HG03025 (cell line): ENCODE measurements around the gene RBPJ.
"Not testable (repeated sequence)": the region's sequence is repeated elsewhere in the genome, so short reads cannot be mapped to it uniquely, and the experiment has no call there.

Experiments used
- ATAC-seq: cut with Tn5 transposase; IDR thresholded peaks from one replicate; pipeline ENCODE4 v1.9.1; 2021; ENCODE audit warnings: mild to moderate bottlenecking, moderate library complexity; ENCODE audit not compliant: unreplicated experiment, low FRiP score

RBPJ gene

DNA sequence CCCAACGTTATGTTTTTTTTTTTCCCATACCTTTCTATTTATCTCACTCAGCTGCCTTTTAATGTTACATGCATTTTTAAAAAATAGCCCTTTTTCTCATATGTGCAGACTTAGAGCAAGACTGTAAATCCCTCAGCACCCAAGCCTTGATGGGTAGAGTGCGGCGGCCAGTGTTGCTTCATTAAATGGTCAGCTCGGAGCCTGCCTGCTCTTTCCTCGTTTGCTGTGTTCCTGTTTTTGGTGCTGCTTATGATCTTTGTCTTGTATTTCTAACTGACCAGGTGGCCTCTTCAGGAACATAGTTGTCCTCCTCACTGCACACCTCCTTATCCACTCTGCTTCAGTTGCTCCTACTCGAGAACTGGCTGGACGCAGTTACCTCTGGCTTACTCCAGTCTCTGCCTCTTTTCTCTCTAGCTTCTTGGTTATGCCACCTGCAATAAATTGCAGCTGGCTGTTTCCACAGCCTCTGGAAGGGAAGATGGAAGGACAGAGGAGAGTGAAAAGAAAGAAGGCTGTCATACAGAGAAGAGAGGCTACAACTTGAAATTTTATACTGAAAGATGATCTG is 10.7 kb downstream of the RBPJ start:
- no peak for ATAC-seq

DNA sequence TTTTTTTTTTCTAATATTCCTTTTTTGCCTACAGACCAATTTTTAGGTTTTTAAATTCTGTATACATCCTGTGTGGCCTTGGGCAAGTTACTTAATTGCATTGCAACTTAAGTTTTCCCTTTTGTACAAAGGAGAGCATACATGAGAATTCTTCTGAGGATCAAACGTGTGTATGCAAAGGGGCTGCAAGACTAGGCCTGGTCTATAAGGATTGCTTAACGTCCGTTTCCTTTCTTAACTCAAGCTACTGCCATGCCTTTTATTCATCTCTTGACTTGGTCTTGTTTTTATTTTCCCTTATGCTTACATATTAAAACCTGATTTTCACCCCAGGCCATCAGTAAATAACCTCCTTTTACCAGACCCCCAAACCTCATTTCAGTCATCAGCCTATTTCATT is 13.6 kb downstream of the RBPJ start:
- ATAC-seq = no peak

DNA sequence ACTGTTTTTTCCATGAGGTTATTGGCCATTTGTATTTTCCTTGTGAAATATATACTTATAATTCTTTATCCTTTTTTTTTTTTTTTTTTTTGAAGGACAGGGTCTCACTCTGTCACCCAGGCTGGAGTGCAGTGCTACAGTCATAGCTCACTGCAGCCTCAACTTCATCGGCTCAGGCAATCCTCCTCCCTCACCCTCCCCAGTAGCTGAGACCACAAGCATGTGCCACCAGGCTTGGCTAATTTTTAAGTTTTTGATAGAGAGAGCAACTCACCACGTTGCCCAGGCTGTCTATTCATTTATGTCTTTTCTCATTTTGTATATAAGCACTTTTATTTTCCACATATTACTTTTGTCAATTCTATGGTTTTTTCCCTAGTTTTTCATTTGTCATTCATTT is 16.8 kb downstream of the RBPJ start:
- no peak for ATAC-seq

DNA sequence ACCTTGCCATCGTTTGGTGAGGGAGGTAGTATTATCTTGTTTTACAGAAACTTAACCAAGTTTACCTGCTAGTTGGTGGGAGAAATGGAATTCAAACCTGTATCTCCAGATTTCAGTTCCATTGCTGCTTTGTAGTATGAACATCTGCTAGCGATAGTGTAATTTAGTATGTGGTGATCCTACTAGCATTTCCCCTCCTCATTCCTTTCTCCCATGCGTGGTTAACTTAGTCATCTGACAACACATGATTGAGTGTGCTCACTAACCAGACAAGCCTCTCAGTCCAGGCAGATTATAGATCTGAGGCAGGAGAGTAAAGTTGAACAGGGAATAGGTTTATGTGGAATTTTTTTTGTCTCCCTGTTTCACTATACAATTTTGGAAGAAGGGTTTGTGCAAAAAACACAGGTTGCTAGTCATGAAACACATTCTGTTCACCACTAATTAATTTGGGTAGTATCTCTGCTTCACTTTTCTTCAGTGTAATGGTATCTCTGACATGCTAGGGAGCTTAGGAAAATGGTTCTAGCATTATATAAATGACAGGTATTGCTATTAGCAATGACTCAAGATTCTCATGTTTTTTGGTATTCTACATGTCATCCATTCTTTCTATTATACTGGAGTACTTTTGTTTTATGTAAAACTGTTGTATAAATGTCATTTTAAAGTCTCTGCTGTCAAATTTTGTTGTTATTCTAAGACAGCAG is 21.7 kb downstream of the RBPJ start:
- ATAC-seq = no peak

DNA sequence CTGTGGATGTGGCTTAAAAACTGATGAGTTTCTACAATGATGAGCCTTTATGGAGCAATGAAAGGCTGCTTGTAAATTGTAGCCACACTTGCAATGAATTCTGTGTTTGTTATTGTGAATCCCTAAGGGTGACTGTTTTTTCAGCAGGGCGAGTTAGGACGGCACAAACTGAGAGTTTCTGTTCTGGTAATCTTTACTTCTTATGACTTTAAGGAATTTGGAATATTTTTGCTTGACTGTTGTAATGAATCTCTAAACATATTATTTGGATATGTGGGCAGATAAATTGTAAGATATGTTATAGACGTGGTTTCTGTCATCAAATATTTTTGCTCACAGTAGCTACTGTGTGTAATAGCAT is 22.2 kb downstream of the RBPJ start:
- ATAC-seq = no peak

DNA sequence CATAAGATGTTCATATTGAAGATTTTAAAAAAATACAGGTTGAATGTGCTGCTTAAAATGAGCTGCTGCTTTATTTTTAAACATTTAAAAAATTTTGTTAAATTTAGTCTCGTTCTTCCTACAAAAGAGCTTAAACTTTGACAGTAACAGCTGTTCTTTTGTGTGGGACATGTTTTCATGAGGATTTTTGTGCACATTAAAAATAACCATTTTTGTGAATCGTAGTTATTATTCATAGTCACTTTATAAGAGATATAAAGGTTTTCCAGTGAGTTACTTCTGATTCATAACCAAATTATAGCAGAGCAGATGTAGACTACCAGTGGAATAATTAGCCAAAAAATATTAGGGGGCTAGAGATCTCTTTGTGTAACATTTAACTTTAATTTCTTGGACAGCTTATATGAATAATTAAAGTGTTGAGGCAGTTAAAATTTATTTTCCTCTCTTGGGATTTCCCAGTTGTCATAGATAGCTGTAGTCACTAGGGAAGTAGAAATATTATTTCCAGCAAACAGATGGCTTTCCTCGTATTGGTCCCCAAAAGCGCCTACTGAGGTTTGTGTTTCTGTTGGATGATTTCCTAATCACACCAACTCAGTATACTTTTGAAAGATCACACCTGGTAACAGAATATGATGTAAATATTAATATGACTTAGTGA is 24.2 kb downstream of the RBPJ start:
- no peak for ATAC-seq

DNA sequence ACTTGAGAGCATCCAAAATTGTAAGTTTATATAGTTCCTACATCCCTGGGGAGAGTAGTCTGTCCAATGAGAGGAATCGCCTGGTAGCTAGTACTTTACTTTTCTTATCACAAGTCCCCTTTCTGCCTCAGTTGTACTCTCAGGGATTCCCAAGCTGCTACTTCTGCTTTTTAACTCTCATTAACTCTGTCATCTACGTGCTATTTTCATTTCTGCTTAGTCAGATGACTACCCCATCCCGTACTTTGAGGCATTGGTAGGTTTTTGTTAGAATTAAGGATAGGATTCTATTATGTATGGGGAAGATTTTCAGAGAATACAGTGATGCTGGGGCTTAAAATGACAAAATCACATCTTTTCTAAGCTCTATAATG is 24.7 kb downstream of the RBPJ start:
- ATAC-seq = no peak

DNA sequence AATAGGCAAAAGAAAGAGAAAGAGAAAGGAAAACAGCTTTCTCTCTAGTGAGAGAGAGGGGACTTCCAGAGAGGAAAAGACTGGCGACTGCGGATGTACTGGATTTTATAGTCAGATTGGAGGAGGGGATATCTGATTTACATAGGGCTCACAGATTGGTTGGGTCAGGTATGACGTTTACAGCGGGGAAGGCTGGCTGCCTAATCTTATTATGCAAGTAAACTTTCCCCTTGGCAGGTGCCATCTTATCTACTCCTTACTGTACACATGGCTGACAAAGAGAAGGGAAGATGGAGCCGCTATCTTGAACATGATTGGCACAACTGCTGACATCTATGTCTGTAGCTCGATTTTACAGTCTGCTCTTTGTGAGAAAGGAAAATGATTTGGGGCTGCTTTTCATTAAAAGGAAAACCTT is 25.4 kb downstream of the RBPJ start:
- no peak for ATAC-seq

DNA sequence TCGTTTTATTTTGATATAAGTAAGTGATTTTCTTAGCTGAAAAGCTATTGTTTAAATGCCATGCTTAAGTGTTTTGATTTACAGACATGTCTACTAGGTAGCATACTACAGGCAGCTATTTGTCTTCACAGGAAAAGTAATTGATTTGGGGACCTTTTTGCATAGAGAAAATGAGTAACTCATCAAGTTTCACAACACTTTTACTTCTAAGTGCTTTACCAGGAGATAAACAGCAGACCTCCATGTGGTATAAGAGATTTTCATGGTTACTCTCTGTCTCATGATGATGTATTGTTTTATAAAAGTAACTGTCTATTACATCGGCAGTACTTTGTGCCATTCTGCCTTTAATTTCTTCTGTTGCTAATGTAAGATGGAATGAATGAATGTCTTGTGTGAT is 28.7 kb downstream of the RBPJ start:
- ATAC-seq = no peak

DNA sequence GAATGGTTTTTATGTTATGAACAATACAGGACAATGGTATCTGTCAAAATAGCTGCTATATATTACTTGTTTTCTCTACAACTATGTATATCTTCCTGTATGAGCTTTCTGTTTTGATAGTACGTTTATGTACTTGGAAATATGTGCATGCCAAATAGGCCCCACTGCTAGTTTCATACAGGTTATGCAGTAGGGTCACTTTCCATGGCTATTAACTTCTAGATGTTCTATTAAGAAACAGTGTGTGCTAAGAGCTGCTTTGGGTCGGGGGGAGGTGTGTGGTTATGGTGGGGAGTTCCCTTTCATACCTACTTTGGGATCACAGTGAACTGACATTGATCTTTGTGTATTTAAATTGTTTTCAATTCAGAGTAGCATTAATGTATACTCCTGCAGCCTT is 30.9 kb downstream of the RBPJ start:
- no peak for ATAC-seq

DNA sequence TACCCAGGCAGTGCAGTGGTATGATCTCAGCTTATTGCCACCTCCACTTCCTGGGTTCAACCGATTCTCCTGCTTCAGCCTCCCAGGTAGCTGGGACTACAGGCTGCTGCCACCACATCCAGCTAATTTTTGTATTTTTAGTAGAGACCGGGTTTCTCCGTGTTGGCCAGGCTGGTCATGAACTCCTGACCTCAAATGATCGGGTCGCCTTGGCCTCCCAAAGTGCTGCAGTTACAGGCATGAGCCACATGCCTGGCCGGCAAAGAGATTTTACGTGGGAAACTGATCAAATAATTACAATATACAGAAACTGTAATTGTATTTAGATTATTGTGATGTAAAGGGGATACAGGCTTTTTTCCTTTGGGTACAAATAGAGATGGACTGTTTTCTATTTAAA is 33.7 kb downstream of the RBPJ start:
- ATAC-seq = no peak

DNA sequence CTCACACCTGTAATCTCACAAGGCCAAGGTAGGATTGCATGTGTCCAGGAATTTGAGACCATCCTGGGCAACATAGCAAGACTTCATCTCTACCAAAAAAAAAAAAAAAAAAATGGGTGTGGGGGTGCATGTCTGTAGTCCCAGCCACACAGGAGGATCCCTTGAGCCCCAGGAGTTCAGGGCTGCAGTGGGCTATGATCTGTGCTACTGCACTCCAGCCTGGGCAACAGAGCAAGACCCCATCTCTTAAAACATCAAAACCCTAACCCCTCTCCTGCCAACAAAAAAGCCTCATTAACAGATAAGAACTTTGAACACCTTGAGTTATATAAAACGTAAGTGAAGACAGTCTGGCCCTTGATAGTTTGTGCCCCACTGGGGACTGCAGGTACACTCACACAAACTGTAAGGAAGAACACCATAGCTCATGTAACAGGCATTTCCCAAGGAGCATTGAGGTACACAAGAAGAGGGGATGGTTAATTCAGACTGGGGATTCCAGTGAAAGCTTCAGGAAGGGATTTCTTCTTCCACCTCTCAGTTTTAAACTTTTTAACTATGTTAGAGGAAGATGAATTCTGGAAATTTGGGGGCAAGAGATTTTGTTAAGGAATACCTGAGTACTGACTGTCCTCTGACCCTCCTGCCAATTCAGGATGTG is 34.7 kb downstream of the RBPJ start:
- no peak for ATAC-seq

DNA sequence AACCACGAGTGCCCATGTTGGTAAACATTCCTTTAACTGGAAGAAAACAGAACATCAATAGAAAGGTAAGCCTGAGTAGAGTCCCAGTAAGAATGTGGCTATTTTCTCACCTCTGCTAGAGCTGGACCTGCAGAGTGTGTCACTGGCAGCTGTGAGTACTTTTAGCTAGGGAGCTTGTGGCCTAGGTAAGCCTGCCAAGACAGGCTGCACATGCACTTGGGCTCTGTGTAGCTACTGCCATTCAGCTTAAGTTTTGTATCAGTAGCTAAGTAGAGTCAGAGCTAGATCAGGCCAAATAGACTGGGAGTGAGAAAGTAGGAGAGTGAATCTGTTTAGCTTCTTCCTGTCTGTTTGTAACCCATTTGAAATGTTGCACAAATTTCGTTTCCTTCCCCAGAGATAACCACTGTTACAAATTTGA is 35.3 kb downstream of the RBPJ start:
- no peak for ATAC-seq

DNA sequence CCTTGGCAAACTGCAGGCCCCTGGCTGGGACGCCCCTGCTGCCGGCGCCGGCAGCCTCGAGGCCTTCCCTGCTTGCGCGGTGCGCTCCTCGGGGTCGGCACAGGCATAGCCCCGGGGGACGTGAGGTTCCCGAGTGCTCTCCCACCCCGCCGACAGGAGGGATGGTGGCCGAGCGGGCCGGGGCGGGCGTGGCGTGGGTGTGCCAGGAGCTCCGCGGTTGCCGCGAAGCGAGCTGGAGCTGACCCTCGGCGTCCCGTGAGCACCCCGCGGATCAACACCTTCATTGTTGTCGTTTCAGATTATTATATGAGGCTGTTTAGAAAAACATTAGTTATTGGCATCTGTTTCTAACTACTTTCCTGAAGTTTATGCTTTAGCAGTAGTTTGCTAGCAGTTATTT is 38.7 kb downstream of the RBPJ start:
- ATAC-seq = not testable (repeated sequence)

DNA sequence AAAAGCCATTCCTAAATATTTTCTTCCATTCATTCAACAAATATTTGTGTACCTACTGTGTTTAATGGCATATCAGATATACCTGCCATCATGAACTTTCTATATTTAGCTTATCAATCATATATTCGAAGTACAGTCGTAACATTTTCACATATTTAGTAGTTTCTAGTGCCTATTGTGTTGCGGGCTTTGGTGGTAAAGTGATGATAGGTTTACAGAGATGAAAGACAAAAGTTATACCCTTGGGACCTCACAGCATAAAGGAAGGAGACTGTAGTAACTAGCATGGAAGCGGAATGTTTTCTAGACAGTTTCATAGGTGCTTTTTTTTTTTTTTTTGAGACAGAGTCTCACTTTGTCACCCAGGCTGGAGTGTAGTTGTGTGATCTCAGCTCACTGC is 39.5 kb downstream of the RBPJ start:
- no peak for ATAC-seq

DNA sequence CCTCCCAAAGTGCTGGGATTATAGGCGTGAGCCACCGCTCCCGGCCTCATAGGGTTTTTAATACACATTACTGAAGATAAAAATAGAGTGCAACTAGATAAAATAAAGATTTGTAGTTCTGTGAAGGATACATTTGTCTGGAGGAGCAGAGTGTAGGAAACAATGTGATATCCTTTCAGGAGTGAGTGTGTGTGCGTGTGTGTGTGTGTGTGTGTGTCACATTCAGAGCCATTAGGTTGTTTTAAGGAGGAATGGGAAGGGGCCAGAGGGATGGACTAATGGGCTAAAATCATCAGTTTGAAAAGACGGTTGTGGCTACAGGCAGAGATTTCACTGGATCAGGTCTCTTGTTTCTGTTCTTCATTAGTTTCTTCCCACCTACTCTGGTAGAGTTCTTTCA is 40.0 kb downstream of the RBPJ start:
- no peak for ATAC-seq

DNA sequence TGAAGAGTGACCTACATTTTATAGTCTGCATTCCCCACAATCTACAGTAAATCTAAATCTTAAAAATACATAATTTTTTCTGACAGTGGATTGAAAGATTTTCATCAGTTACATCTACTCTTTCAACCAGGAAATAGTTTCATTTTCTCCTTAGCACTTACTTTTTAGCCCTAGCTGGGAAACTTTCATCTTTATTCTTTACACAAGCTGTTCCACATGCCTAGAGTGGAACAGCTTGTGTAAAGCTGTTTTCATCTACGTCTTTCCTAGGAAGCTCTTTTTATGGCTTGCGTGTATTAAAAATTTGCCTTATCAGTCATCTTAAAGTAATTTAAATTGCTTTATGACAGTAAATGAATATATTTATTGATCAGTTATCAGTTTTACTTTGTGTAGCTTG is 40.5 kb downstream of the RBPJ start:
- no peak for ATAC-seq

DNA sequence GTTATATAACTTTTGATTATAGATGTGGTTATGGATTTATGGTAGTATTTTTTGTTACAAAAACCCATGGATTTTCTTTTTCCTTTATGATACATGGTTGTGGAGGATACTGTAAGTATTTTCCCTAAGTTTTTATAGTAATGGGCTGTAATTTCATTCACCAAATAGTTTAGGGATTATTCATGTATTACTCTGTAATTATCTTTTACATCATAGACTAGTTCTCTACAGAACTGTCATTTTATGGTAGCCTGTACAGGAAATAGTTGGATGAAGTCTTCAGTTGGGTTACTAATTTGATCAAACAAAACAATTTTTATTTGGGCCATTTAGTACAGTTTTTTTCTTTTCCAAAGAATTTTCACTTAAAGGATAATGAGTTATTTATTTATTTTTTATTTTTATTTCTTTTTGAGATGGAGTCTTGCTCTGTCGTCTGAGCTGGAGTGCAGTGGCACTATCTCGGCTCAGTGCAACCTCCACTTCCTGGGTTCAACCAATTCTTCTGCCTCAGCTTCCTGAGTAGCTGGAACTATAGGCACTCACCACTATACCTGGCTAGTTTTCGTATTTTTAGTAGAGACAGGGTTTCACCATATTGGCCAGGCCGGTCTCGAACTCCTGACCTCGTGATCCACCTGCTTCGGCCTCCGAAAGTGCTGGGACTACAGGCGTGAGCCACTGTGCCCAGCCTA is 42.1 kb downstream of the RBPJ start:
- no peak for ATAC-seq

DNA sequence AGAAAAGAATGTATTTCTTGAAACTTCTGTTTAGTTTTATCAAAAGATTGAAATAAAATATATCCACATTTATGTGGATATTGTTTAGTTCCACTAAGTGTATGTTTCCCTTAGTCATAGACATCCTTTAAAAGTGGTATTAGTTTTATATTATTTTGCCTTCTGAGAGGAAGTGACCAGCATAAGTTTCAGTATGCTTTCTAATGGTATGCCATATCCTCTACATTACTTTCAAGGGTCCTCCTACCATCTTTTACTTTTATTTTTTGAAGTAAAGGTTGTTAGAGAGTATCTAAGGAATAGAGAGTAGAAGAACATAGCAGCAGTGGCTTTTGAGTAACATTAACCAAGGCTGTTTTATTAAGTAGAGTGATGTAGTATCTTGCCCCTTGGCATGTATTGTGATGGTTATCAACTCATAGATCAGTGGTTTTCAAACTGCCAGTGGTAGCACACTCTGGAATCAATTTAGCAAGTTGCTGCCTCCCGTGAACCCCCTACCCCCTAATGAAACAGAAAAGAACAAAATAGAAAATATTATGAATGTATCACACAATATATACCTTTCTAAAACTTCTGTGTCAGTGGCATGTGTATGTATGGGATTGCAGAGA is 44.8 kb downstream of the RBPJ start:
- no peak for ATAC-seq

DNA sequence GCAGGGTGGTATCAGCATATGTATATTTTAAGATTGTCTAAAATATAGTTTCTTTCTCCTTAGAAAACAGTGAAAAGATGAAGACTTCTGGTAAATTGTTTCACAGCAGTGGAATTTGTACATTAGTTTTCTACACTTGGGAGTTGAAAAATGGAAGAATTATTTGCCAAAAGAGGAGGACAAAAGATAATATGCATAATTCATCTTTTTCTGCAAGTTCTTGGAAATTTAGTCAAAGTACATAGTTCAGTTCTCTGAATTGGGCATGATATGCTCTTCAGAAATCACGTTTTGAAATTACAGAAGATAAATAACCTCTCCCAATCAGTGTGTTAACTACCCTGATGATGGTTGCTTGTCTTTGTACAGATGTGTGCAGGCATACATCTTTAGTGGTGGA is 47.0 kb downstream of the RBPJ start:
- no peak for ATAC-seq

DNA sequence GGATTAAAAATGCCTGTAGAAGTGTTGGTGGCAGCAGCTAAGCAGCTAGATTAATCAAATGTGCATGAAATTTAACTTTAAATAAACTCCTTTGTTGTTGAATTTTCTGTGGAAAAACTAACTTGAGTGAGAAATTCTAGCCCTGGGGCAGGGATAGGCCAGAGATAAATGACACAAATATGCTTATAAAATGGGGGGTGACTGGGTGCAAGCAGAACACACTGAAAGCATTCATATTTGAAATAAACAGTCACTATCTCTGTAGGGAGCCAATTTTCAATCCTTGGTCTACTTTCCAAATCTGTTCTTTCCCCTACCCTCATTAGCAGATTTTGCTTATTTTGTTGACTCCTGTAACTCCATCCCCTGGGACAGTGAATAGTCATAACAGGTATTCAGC is 47.9 kb downstream of the RBPJ start:
- ATAC-seq = no peak
